GM12873 (cell line): ENCODE measurements around the gene ORM1.

Experiments
- CTCF ChIP-seq: IDR thresholded peaks from 2 replicates; pipeline ENCODE4 v1.5.1; 2012; ENCODE audit warnings: low read depth, mild to moderate bottlenecking, moderate library complexity, low read length, control low read depth; ENCODE audit not compliant: insufficient read depth; ENCODE audit errors: missing control alignments

The ORM1 gene

GRCh38 chr9:114359801-114360200, 36.9 kb downstream of the ORM1 start:
- no peak for TF ChIP-seq CTCF

GRCh38 chr9:114361542-114361941, 38.6 kb downstream of the ORM1 start:
- no peak for TF ChIP-seq CTCF

- TF ChIP-seq CTCF, result no peak
These were observed 39.5 kb downstream of the ORM1 start for GRCh38 chr9:114362394-114362793.

- no peak for TF ChIP-seq CTCF
These were observed 40.5 kb downstream of the ORM1 start for GRCh38 chr9:114363424-114363823.

- TF ChIP-seq CTCF, result no peak
These were observed 41.5 kb downstream of the ORM1 start for GRCh38 chr9:114364134-114365041.

GRCh38 chr9:114365194-114365593, 42.3 kb downstream of the ORM1 start:
- no peak for TF ChIP-seq CTCF

- no peak for TF ChIP-seq CTCF
These were observed 43.6 kb downstream of the ORM1 start for GRCh38 chr9:114366334-114367128.
